Neuronal stem cell (in vitro differentiated cells): ENCODE measurements around the gene LPIN3.

Experiments
- DNase-seq: peaks from one replicate; pipeline ENCODE4 v3.0.0-alpha.2; 2013; ENCODE audit warnings: low spot score
- H2AFZ ChIP-seq: one replicate; pipeline ENCODE4 v1.6.1; 2013; ENCODE audit warnings: mild to moderate bottlenecking, low read length, inconsistent platforms
- H2AK5ac ChIP-seq: 2 replicates; pipeline ENCODE4 v1.6.1; 2013; ENCODE audit warnings: low read depth, mild to moderate bottlenecking, inconsistent platforms, low read length, moderate library complexity, mixed read lengths
- H2BK120ac ChIP-seq: 2 replicates; pipeline ENCODE4 v1.6.1; 2013; ENCODE audit warnings: low read depth, mild to moderate bottlenecking, inconsistent platforms, low read length, moderate library complexity, mixed read lengths
- H2BK12ac ChIP-seq: one replicate; pipeline ENCODE4 v1.6.1; 2013; ENCODE audit warnings: low read length, inconsistent platforms
- H2BK15ac ChIP-seq: 2 replicates; pipeline ENCODE4 v1.6.1; 2013; ENCODE audit warnings: mild to moderate bottlenecking, low read length, inconsistent platforms, mixed read lengths
- H2BK5ac ChIP-seq: one replicate; pipeline ENCODE4 v1.6.1; 2013; ENCODE audit warnings: inconsistent platforms, mild to moderate bottlenecking, low read length, moderate library complexity
- H3K14ac ChIP-seq: one replicate; pipeline ENCODE4 v1.6.1; 2013; ENCODE audit warnings: low read length, inconsistent platforms
- H3K18ac ChIP-seq: 2 replicates; pipeline ENCODE4 v1.6.1; 2013; ENCODE audit warnings: low read length, inconsistent platforms
- H3K23ac ChIP-seq: 2 replicates; pipeline ENCODE4 v1.6.1; 2013; ENCODE audit warnings: low read depth, mild to moderate bottlenecking, mixed read lengths, low read length, inconsistent platforms; ENCODE audit not compliant: poor library complexity
- H3K27ac ChIP-seq: replicated peaks from 3 replicates; pipeline ENCODE4 v1.5.1; 2013; ENCODE audit warnings: low read length, inconsistent platforms
- H3K27me3 ChIP-seq, 3 experiments: 2 replicates each; pipeline ENCODE4 v1.6.1; 2013; ENCODE audit warnings: low read length in 3 of 3, mild to moderate bottlenecking in 2 of 3, inconsistent platforms in 1 of 3, low read depth in 1 of 3, mixed read lengths in 1 of 3, moderate library complexity in 1 of 3; ENCODE audit not compliant: control insufficient read depth in 3 of 3, insufficient read depth in 3 of 3
- H3K36me3 ChIP-seq, 2 donors: replicated peaks in 1 of 2; 2 replicates each; pipeline ENCODE4 v1.6.1; 2013; ENCODE audit warnings: low read length in 2 of 2; ENCODE audit not compliant: control insufficient read depth in 2 of 2, insufficient read depth in 2 of 2
- H3K4ac ChIP-seq: 2 replicates; pipeline ENCODE4 v1.6.1; 2013; ENCODE audit warnings: inconsistent platforms, mild to moderate bottlenecking, low read length, moderate library complexity
- H3K4me1 ChIP-seq, 2 donors: 1 replicate in 1 of 2; 2 replicates in 1 of 2; pipeline ENCODE4 v1.6.1; 2013; ENCODE audit warnings: low read length in 2 of 2, low read depth in 1 of 2; ENCODE audit not compliant: control insufficient read depth in 2 of 2, insufficient read depth in 1 of 2
- H3K4me2 ChIP-seq: one replicate; pipeline ENCODE4 v1.6.1; 2013; ENCODE audit warnings: mild to moderate bottlenecking, low read length, inconsistent platforms; ENCODE audit not compliant: insufficient read depth, poor library complexity, severe bottlenecking
- H3K4me3 ChIP-seq, 2 donors: 2 replicates each; pipeline ENCODE4 v1.5.1; 2013; ENCODE audit warnings: low read length in 2 of 2, mild to moderate bottlenecking in 2 of 2, inconsistent platforms in 1 of 2, moderate library complexity in 1 of 2
- H3K79me1 ChIP-seq: one replicate; pipeline ENCODE4 v1.6.1; 2013; ENCODE audit warnings: low read depth, mild to moderate bottlenecking, inconsistent platforms, low read length, moderate library complexity
- H3K9ac ChIP-seq: one replicate; pipeline ENCODE4 v1.6.1; 2013; ENCODE audit warnings: mild to moderate bottlenecking, low read depth, low read length, inconsistent platforms; ENCODE audit not compliant: poor library complexity
- H3K9me3 ChIP-seq, 2 donors: replicated peaks in 1 of 2; 2 replicates each; pipeline versions ENCODE3 to v1.6.1; 2013; ENCODE audit warnings: low read length in 2 of 2, mild to moderate bottlenecking in 2 of 2, inconsistent platforms in 1 of 2, low read depth in 1 of 2, mixed read lengths in 1 of 2, moderate library complexity in 1 of 2; ENCODE audit not compliant: control insufficient read depth in 2 of 2, insufficient read depth in 1 of 2
- H4K8ac ChIP-seq: one replicate; pipeline ENCODE4 v1.6.1; 2013; ENCODE audit warnings: low read depth, mild to moderate bottlenecking, inconsistent platforms, low read length, moderate library complexity
- H4K91ac ChIP-seq: one replicate; pipeline ENCODE4 v1.6.1; 2013; ENCODE audit warnings: low read length, low read depth, mild to moderate bottlenecking, inconsistent platforms; ENCODE audit not compliant: poor library complexity
- WGBS, 2 donors: extraction: QIAGEN DNeasy Blood & Tissue Kit; methylation state at CpG; one replicate each; pipeline ENCODE4 v1.1.7; 2013; ENCODE audit warnings: missing lambda C conversion rate in 2 of 2, mixed read lengths in 1 of 2; ENCODE audit not compliant: insufficient read length in 2 of 2, insufficient replicate concordance in 1 of 2; ENCODE audit errors: extremely low coverage in 2 of 2; 5-methylcytosine and 5-hydroxymethylcytosine counted together

LPIN3 gene

GRCh38 chr20:41403604-41404003, 63.0 kb downstream of the LPIN3 start:
- no CpG with 5 or more reads among the region's 12 CpGs for WGBS, 2 donors
- Histone ChIP-seq H2AK5ac (no peak overlapping the region), H2AFZ (no peak overlapping the region), H2BK120ac (no peak overlapping the region), H3K4ac (no peak overlapping the region), H3K9me3 (no peaks in the 10 kb centered on the region), H3K27ac (no peak overlapping the region), H2BK15ac (no peak overlapping the region), H3K18ac (no peak overlapping the region), H2BK12ac (no peak overlapping the region), H3K27me3 (no peaks in the 10 kb centered on the region), H3K9ac (no peak overlapping the region), H3K4me1 (no peaks in the 10 kb centered on the region), H3K23ac (no peak overlapping the region), H4K8ac (no peak overlapping the region), H2BK5ac (no peak overlapping the region), H3K4me2 (no peak overlapping the region), H3K4me3 (no peak overlapping the region), H4K91ac (no peak overlapping the region), H3K79me1 (no peaks in the 10 kb centered on the region), H3K36me3 (peaks cover 38 to 65% of the 10 kb centered on the region in 2 donors), H3K14ac (no peak overlapping the region)
- no peak for DNase-seq

- Histone ChIP-seq H2AK5ac (no peak overlapping the region), H4K91ac (no peak overlapping the region), H2BK120ac (no peak overlapping the region), H2AFZ (no peak overlapping the region), H4K8ac (no peak overlapping the region), H3K9me3 (no peaks in the 10 kb centered on the region), H2BK15ac (no peak overlapping the region), H3K9ac (no peak overlapping the region), H3K14ac (no peak overlapping the region), H3K4me2 (no peak overlapping the region), H3K4ac (no peak overlapping the region), H2BK5ac (no peak overlapping the region), H3K36me3 (peaks cover 45 to 83% of the 10 kb centered on the region in 2 donors), H3K4me3 (no peak overlapping the region), H3K79me1 (no peaks in the 10 kb centered on the region), H2BK12ac (no peak overlapping the region), H3K4me1 (no peaks in the 10 kb centered on the region), H3K27ac (no peak overlapping the region), H3K18ac (no peak overlapping the region), H3K23ac (no peak overlapping the region), H3K27me3 (no peaks in the 10 kb centered on the region)
- no peak for DNase-seq
- no CpG with 5 or more reads among the region's 3 CpGs for WGBS, 2 donors
These were observed 64.8 kb downstream of the LPIN3 start for GRCh38 chr20:41405436-41405835.

GRCh38 chr20:41406353-41406752, 65.7 kb downstream of the LPIN3 start:
- no peak overlapping the region for H2AK5ac ChIP-seq
- no peak overlapping the region for H2AFZ ChIP-seq
- no peak overlapping the region for H4K8ac ChIP-seq
- no peak overlapping the region for H2BK120ac ChIP-seq
- H3K18ac ChIP-seq: no peak overlapping the region
- H4K91ac ChIP-seq: no peak overlapping the region
- peaks cover 50 to 92% of the 10 kb centered on the region in 2 donors for H3K36me3 ChIP-seq
- H3K79me1 ChIP-seq: no peaks in the 10 kb centered on the region
- no peak overlapping the region for H2BK15ac ChIP-seq
- no peak for DNase-seq
- H3K27me3 ChIP-seq: no peaks in the 10 kb centered on the region
- no peak overlapping the region for H3K4ac ChIP-seq
- no peak overlapping the region for H3K27ac ChIP-seq
- no peak overlapping the region for H3K23ac ChIP-seq
- no peak overlapping the region for H3K14ac ChIP-seq
- peak overlapping the region in 1 of 2 donors; percentile 54 for H3K4me3 ChIP-seq
- no peak overlapping the region for H3K4me2 ChIP-seq
- H2BK5ac ChIP-seq: no peak overlapping the region
- no CpG with 5 or more reads among the region's 10 CpGs for whole genome bisulfite sequencing, 2 donors
- no peaks in the 10 kb centered on the region for H3K9me3 ChIP-seq
- H3K9ac ChIP-seq: no peak overlapping the region
- H2BK12ac ChIP-seq: no peak overlapping the region
- peaks cover 0 to 3% of the 10 kb centered on the region in 2 donors for H3K4me1 ChIP-seq

- Histone ChIP-seq H4K8ac (no peak overlapping the region), H2AK5ac (no peak overlapping the region), H3K14ac (no peak overlapping the region), H3K4me2 (no peak overlapping the region), H3K9ac (no peak overlapping the region), H2AFZ (no peak overlapping the region), H2BK12ac (no peak overlapping the region), H3K4ac (no peak overlapping the region), H3K79me1 (no peaks in the 10 kb centered on the region), H3K4me3 (no peak overlapping the region), H3K23ac (no peak overlapping the region), H4K91ac (no peak overlapping the region), H3K27me3 (no peaks in the 10 kb centered on the region), H3K4me1 (peaks cover 0 to 3% of the 10 kb centered on the region in 2 donors), H2BK15ac (no peak overlapping the region), H3K27ac (no peak overlapping the region), H3K36me3 (peaks cover 53 to 99% of the 10 kb centered on the region in 2 donors), H3K18ac (no peak overlapping the region), H2BK5ac (no peak overlapping the region), H3K9me3 (no peaks in the 10 kb centered on the region), H2BK120ac (no peak overlapping the region)
- no peak for DNase-seq
- WGBS, 2 donors: no CpG with 5 or more reads among the region's 7 CpGs
These were observed 66.3 kb downstream of the LPIN3 start for GRCh38 chr20:41406896-41407444.
